ENCODE measurements around the gene DPEP3. TPM values are rescaled to one million over a fixed set of nuclear protein-coding genes. Genes with fewer than 3 reads are reported as not detected.
"Not testable (repeated sequence)": the region's sequence is repeated elsewhere in the genome, so short reads cannot be mapped to it uniquely, and the experiment has no call there.

The DPEP3 gene
- total RNA-seq, 2 donors from 2014 or later = not detected

DNA sequence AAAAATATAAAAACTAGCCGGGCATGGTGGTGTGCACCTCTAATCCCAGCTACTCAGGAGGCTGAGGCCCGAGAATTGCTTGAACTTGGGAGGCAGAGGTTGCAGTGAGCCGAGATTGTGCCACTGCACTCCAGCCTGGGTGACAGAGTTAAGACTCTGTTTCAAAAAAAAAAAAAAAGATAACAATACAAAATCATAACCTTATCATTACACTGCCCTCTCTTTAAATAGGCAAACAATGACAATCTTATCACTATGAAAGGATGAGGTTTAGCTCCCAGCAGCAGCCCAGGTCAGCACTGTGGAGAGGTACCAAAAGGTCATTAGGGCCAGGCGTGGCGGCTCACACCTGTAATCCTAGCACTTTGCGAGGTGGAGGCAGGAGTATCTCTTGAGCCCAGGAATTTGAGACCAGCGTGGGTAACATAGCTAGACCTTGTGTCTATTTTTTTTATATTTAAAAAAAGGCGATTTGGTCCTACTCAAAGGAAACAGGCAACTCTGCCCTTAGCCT, 38.9 kb upstream of the DPEP3 start:
- TF ChIP-seq, protein P1, sequence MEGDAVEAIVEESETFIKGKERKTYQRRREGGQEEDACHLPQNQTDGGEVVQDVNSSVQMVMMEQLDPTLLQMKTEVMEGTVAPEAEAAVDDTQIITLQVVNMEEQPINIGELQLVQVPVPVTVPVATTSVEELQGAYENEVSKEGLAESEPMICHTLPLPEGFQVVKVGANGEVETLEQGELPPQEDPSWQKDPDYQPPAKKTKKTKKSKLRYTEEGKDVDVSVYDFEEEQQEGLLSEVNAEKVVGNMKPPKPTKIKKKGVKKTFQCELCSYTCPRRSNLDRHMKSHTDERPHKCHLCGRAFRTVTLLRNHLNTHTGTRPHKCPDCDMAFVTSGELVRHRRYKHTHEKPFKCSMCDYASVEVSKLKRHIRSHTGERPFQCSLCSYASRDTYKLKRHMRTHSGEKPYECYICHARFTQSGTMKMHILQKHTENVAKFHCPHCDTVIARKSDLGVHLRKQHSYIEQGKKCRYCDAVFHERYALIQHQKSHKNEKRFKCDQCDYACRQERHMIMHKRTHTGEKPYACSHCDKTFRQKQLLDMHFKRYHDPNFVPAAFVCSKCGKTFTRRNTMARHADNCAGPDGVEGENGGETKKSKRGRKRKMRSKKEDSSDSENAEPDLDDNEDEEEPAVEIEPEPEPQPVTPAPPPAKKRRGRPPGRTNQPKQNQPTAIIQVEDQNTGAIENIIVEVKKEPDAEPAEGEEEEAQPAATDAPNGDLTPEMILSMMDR (IDR thresholded peaks at IDR 0.05) = no peak
- Histone ChIP-seq H3K36me3 (no peaks in the 10 kb centered on the region), H3K4me3 (no peak overlapping the region), H3K9me3 (no peaks in the 10 kb centered on the region), H3K27me3 (no peaks in the 10 kb centered on the region), H3K27ac (no peak overlapping the region), H3K4me1 (peaks cover 0 to 26% of the 10 kb centered on the region in 2 donors)
- no peak for DNase-seq (ENCODE audit: low spot score)

DNA sequence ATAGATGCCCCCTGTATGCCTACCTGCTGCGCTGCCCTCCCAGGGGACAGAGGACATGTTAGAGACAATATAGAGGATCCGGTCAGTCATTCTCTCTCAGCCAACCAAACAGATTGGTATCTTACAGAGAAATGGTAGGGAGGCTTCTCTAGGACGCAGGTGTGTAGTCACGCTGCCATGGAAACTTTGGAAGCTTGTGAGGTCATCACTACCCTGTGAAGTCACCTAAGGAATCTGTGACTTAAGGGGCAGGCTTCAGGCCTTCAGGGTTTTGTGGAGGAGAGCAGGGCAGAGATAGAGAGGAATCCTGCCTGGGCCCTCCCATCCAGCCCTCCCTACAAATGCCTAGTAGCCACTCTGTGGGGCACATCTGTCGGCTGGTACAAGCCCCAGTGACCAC, 35.4 kb upstream of the DPEP3 start, which contains the start of gene DPEP2NB:
DPEP2NB (minus strand) TSS at position 231 of the 400 bp plus-strand sequence; CDS start at position 90, 141 bp downstream.
- TF ChIP-seq, protein P1 (IDR thresholded peaks at IDR 0.05) = no peak
- DNase-seq (ENCODE audit: low spot score) = no peak
- no peaks in the 10 kb centered on the region for H3K9me3 ChIP-seq
- no peak within 1 kb of the TSS for H3K4me3 ChIP-seq
- H3K27me3 ChIP-seq = no peaks in the 10 kb centered on the region
- no peak within 1 kb of the TSS for H3K27ac ChIP-seq
- no peaks in the 10 kb centered on the region for H3K4me1 ChIP-seq
- H3K36me3 ChIP-seq = no peaks in the 10 kb centered on the region

DNA sequence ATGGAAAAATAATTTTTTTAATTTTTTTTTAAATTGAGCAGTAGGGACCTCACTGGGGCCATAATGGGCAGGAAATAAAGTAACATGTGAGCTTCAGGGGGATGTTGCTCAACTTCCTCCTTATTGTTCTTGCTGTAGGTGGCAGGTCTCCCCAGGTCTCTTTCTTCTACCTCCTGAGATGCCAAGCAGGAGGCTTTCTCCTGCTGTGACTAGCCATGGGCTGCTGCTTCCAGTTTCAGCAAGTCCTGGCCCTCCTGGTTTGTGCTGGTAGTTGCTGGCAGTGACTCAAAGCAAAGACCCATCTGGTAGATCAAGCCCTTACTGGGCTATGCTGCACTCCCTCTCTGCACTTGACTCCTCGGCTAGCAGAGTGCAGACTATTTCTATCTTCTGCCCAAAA, 33.1 kb upstream of the DPEP3 start:
- no peak for DNase-seq (ENCODE audit: low spot score)
- Histone ChIP-seq H3K27ac (no peak overlapping the region), H3K36me3 (no peaks in the 10 kb centered on the region), H3K9me3 (no peaks in the 10 kb centered on the region), H3K4me1 (no peaks in the 10 kb centered on the region), H3K27me3 (no peaks in the 10 kb centered on the region), H3K4me3 (no peak overlapping the region)
- TF ChIP-seq, protein P1 (IDR thresholded peaks at IDR 0.05) = no peak

DNA sequence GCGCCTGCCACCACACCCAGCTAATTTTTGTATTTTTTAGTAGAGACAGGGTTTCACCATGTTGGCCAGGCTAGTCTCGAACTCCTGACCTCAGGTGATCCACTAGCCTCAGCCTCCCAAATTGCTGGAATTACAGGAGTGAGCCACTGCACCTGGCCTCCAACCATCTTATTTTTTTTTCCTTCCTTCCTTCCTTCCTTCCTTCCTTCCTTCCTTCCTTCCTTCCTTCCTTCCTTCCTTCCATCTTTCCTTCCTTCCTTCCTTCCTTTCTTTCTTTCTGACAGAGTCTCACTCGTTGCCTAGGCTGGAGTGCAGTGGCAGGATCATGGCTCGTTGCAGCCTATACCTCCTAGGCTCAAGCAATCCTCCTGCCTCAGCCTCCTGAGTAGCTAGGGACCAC, 29.6 kb upstream of the DPEP3 start:
- H3K4me1 ChIP-seq; H3K36me3 ChIP-seq; DNase-seq (ENCODE audit: low spot score); H3K27ac ChIP-seq; H3K27me3 ChIP-seq; H3K9me3 ChIP-seq; H3K4me3 ChIP-seq: not testable (repeated sequence)

DNA sequence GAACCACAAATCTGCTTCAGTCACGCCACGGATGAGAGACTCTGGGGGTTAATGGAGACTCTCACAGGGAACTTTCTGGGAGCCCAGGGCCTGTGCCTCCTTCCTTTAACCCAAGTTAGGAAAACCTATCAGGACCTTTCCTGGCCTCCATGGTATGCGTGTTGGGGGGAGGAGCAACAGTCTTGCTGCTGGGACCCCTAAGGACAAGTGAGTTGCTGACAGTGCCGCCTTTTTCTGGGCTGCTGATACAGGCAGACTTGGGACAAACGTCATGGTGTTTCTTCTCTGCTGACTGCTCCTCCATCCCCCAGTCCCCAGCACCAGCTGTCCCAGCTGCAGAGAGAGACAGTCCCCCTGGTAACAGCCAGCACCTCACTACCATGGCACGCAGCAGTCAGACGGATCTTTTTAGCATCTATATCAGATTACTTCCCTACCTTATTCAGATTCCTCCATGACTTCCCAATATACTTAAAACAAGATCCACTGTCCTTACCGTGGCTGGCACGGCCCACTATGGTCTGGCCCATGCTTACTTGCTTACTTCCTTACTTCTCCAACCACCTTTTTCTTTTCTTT, 28.9 kb upstream of the DPEP3 start:
- H3K36me3 ChIP-seq = no peaks in the 10 kb centered on the region
- no peak overlapping the region for H3K27ac ChIP-seq
- H3K9me3 ChIP-seq = no peaks in the 10 kb centered on the region
- H3K27me3 ChIP-seq = no peaks in the 10 kb centered on the region
- H3K4me1 ChIP-seq = no peaks in the 10 kb centered on the region
- no peak overlapping the region for H3K4me3 ChIP-seq
- TF ChIP-seq, protein P1 (IDR thresholded peaks at IDR 0.05) = no peak
- DNase-seq (ENCODE audit: low spot score) = no peak

DNA sequence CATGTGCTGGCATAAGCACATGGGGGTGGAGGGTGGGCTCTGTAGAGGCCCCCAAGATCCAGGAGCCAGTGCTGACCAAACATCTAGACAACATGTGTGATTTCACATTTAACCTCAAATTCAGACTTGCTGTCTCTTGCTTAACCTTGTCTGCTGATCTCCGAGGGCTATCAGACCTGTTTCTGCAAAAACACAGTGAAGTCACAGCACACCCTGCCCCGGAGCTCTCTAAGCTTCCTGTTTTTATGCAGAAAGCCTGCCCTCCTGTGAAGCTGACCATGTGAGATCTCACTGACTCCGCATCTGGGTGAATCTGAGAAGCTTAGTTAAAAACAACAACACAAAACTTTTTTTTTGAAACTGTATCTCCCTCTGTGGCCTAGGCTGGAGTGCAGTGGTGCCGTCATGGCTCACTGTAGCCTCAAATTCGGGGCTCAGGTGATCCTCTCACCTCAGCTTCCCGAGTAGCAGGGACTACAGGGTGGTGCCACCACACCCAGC, 25.5 kb upstream of the DPEP3 start:
- H3K27ac ChIP-seq = peak overlapping the region; percentile 22 to 43
- TF ChIP-seq, protein P1 (IDR thresholded peaks at IDR 0.05) = no peak
- no peaks in the 10 kb centered on the region for H3K9me3 ChIP-seq
- no peak overlapping the region for H3K4me3 ChIP-seq
- H3K36me3 ChIP-seq = no peaks in the 10 kb centered on the region
- peak; percentile 66 for DNase-seq (ENCODE audit: low spot score)
- H3K4me1 ChIP-seq = no peaks in the 10 kb centered on the region
- H3K27me3 ChIP-seq = no peaks in the 10 kb centered on the region

Measured in right atrium auricular region (tissue), 2 donors.